NOMO-1 treated with DMSO at 0.1 percent for 48 hours (cell line): ENCODE results near the gene OR12D3.
"Not testable (repeated sequence)": the region's sequence is repeated elsewhere in the genome, so short reads cannot be mapped to it uniquely, and the experiment has no call there.

Experiments
- DNase-seq: peaks from one replicate; lab custom pipeline; 2025; ENCODE audit not compliant: unreplicated experiment; lab: John Stamatoyannopoulos, UW

Gene OR12D3

GRCh38 chr6:29375191-29375590 is at the start of gene OR12D3:
OR12D3 (minus strand) TSS chr6:29375291; CDS start chr6:29375287, 4 bp downstream.
- no peak for DNase-seq

- DNase-seq = no peak
These were observed 49.5 kb upstream of the OR12D3 start for GRCh38 chr6:29424575-29424974.

GRCh38 chr6:29424168-29424567 is 49.1 kb upstream of the OR12D3 start:
- no peak for DNase-seq

- no peak for DNase-seq
These were observed 44.4 kb upstream of the OR12D3 start for GRCh38 chr6:29419516-29419915.

- DNase-seq = no peak
These were observed 39.5 kb upstream of the OR12D3 start, which contains the start of gene OR12D1 for GRCh38 chr6:29414588-29414987. OR12D1 (plus strand) TSS chr6:29414928.

- DNase-seq = no peak
These were observed 28.7 kb upstream of the OR12D3 start for GRCh38 chr6:29403801-29404200.

GRCh38 chr6:29399525-29399924 is 24.4 kb upstream of the OR12D3 start:
- DNase-seq = no peak

GRCh38 chr6:29395331-29395730 is 20.2 kb upstream of the OR12D3 start, which contains the start of gene OR12D2:
OR12D2 (plus strand) TSS chr6:29395631; CDS start chr6:29396700, 1,069 bp downstream.
- DNase-seq = no peak

GRCh38 chr6:29388533-29388932 is 13.4 kb upstream of the OR12D3 start:
- DNase-seq = no peak

GRCh38 chr6:29376003-29376402 is 912 bp upstream of the OR12D3 start:
- no peak for DNase-seq

GRCh38 chr6:29368765-29369164 is 6.3 kb downstream of the OR12D3 start, which contains the start of gene OR5V1:
OR5V1 (minus strand) TSS chr6:29368865; CDS start chr6:29356195, 12,670 bp downstream.
- DNase-seq = no peak

GRCh38 chr6:29355603-29356002 is 19.5 kb downstream of the OR12D3 start:
- DNase-seq = no peak

- DNase-seq = no peak
These were observed 20.1 kb downstream of the OR12D3 start for GRCh38 chr6:29354980-29355379.

GRCh38 chr6:29349348-29349747 is 25.7 kb downstream of the OR12D3 start:
- not testable (repeated sequence) for DNase-seq

- no peak for DNase-seq
These were observed 29.7 kb downstream of the OR12D3 start for GRCh38 chr6:29345380-29345779.

GRCh38 chr6:29336269-29336668 is 38.8 kb downstream of the OR12D3 start:
- no peak for DNase-seq

- DNase-seq = no peak
These were observed 42.4 kb downstream of the OR12D3 start for GRCh38 chr6:29332676-29333075.

- DNase-seq = no peak
These were observed 49.3 kb downstream of the OR12D3 start for GRCh38 chr6:29325777-29326176.
